ENCODE results near the gene TRMT112.

Gene TRMT112

GRCh38 chr11:64356498-64357411 lies 39.4 kb upstream of the TRMT112 start:
- peak; percentile 65 for TF ChIP-seq RAD21 (IDR thresholded peaks at IDR 0.05; ENCODE audit: low read depth)
- TF ChIP-seq, protein P1, sequence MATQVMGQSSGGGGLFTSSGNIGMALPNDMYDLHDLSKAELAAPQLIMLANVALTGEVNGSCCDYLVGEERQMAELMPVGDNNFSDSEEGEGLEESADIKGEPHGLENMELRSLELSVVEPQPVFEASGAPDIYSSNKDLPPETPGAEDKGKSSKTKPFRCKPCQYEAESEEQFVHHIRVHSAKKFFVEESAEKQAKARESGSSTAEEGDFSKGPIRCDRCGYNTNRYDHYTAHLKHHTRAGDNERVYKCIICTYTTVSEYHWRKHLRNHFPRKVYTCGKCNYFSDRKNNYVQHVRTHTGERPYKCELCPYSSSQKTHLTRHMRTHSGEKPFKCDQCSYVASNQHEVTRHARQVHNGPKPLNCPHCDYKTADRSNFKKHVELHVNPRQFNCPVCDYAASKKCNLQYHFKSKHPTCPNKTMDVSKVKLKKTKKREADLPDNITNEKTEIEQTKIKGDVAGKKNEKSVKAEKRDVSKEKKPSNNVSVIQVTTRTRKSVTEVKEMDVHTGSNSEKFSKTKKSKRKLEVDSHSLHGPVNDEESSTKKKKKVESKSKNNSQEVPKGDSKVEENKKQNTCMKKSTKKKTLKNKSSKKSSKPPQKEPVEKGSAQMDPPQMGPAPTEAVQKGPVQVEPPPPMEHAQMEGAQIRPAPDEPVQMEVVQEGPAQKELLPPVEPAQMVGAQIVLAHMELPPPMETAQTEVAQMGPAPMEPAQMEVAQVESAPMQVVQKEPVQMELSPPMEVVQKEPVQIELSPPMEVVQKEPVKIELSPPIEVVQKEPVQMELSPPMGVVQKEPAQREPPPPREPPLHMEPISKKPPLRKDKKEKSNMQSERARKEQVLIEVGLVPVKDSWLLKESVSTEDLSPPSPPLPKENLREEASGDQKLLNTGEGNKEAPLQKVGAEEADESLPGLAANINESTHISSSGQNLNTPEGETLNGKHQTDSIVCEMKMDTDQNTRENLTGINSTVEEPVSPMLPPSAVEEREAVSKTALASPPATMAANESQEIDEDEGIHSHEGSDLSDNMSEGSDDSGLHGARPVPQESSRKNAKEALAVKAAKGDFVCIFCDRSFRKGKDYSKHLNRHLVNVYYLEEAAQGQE (IDR thresholded peaks at IDR 0.05; ENCODE audit: low read depth): no peak

DNA sequence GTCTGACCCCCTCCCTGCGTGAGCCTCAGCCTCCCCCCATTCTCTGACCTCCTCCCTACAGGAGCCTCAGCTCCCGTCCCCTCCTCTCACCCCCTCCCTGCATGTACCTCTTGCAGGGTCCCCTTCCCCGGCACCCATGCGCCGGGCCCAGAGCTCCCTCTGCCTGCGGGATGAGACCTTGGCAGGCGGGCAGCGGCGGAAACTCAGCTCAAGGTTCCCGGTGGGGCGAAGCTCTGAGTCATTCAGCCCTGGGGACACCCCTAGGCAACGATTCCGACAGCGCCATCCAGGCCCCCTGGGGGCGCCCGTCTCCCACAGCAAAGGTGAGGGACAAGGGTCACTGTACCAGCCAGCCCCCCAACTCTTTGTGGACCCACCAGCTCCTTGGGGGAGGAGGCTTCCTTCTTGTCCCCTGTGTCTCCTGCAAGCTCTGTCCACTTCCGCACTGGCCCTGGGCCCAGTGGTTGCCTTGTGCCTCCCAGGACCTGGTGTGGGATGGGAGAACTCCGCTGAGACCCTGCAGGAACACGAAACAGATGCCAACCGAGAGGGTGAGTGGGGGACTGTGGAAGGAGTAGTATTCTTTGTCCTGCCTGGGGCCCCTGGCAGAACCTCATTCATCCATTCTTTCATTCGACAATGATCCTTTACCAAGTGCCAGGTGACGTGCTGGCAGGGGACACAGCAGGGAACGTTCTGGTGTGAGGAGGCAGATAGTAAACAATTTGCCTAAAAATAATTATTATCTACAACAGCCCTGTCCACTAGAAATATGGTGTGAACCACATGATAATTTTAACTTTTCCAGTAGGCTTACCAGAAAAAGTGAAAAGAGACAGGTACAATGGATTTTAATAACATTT lies 38.0 kb upstream of the TRMT112 start:
- TF ChIP-seq MAX (IDR thresholded peaks at IDR 0.05): 0 out of 2 replicates have a peak, but pooled peaks have one; percentile 41
- TF ChIP-seq RAD21 (IDR thresholded peaks at IDR 0.05; ENCODE audit: low read depth): peak; percentile 88
- no peak for TF ChIP-seq CREB1 (IDR thresholded peaks at IDR 0.05; ENCODE audit: low read depth)
- TF ChIP-seq CEBPB (IDR thresholded peaks at IDR 0.05): no peak
- TF ChIP-seq ZBTB7A (IDR thresholded peaks at IDR 0.05; ENCODE audit: low read depth): peak; percentile 91

DNA sequence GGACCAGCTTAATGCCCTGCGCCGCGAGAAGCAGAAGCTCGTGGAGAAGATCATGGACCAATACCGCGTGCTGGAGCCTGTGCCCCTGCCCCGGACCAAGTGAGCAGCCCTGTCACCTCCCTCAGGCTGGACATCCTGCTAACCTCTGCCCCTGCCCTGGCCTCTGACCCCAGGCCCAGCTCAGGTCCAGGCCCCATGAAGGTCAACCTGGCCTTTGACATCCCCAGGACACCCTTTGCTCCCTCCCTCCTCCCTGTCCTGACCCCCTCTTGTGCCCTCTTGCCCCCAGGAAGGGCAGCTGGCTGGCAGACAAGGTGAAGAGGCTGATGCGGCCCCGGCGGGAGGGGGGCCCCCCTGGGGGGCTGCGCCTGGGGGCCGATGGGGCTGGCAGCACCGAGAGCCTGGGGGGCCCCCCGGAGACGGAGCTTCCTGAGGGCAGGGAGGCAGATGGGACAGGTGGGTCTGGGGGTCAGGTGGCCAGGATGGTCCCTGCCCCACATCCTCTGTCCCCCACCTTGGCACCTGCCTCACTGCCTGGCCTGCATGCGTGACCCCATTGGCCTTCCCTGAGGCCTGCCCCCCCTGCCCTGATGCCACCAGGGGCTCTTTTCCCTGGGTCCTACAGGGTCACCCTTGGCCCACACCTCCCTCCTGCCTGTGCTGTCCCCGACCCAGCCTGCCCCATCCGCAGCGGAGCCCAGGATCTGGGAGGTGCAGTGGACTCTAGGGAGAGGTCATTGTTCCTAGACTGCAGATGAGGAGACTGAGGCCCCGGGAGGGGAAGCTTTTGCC lies 36.6 kb upstream of the TRMT112 start:
- TF ChIP-seq RAD21 (IDR thresholded peaks at IDR 0.05; ENCODE audit: low read depth) (no peak), MAX (IDR thresholded peaks at IDR 0.05) (no peak), FOXM1 (IDR thresholded peaks at IDR 0.05; ENCODE audit: borderline replicate concordance, low read depth) (no peak), EGR1 (IDR thresholded peaks at IDR 0.05) (no peak), TCF12 (IDR thresholded peaks at IDR 0.05; ENCODE audit: low read depth) (no peak), CEBPB (IDR thresholded peaks at IDR 0.05) (no peak), YY1 (IDR thresholded peaks at IDR 0.05; ENCODE audit: low read depth) (no peak), ZBTB7A (IDR thresholded peaks at IDR 0.05; ENCODE audit: low read depth) (no peak), CREB1 (IDR thresholded peaks at IDR 0.05; ENCODE audit: low read depth) (no peak), NFIC (IDR thresholded peaks at IDR 0.05) (no peak)
- TF ChIP-seq, protein P1 (IDR thresholded peaks at IDR 0.05; ENCODE audit: low read depth): no peak

GRCh38 chr11:64352995-64353714 lies 35.8 kb upstream of the TRMT112 start:
- TF ChIP-seq CREB1 (IDR thresholded peaks at IDR 0.05; ENCODE audit: low read depth) (no peak), YY1 (IDR thresholded peaks at IDR 0.05; ENCODE audit: low read depth) (no peak), RAD21 (IDR thresholded peaks at IDR 0.05; ENCODE audit: low read depth) (no peak), TAF1 (IDR thresholded peaks at IDR 0.05; ENCODE audit: low read depth) (no peak), TEAD4 (IDR thresholded peaks at IDR 0.05) (no peak), EGR1 (IDR thresholded peaks at IDR 0.05) (no peak), USF1 (IDR thresholded peaks at IDR 0.05) (no peak), NFIC (IDR thresholded peaks at IDR 0.05) (no peak)
- TF ChIP-seq, protein P1 (IDR thresholded peaks at IDR 0.05; ENCODE audit: low read depth): no peak

Data from Ishikawa (cell line).